MCF 10A (cell line): ENCODE measurements around the gene CAPS. TPM values are rescaled to one million over a fixed set of nuclear protein-coding genes. Genes with fewer than 3 reads are reported as not detected.
"Not testable (repeated sequence)": the region's sequence is repeated elsewhere in the genome, so short reads cannot be mapped to it uniquely, and the experiment has no call there.

Source experiments
- BruUV-seq: library from RNA; stranded (reverse); fragments of 400-500 nt; replicated peaks from 2 replicates; lab custom pipeline; 2021; lab: Mats Ljungman, UMichigan
- CTCF ChIA-PET: fragments of 300-600 bp; sonication (Branson Sonifier 250); formaldehyde crosslinking; extraction: SDS; loops from one replicate; lab custom pipeline; 2021; ENCODE audit warnings: antibody characterized with exemption, inconsistent platforms; lab: Yijun Ruan, JAX
- POLR2A ChIA-PET: fragments of 300-600, 350-650 bp; sonication (Branson Sonifier 250); formaldehyde crosslinking; extraction: SDS; loops from one replicate; lab custom pipeline; 2020; ENCODE audit warnings: antibody characterized with exemption, inconsistent platforms; lab: Yijun Ruan, JAX
- DNase-seq: peaks from one replicate; pipeline ENCODE4 v3.0.0-alpha.2; 2018; ENCODE audit not compliant: unreplicated experiment
- H3K27ac Mint-ChIP-seq: one replicate; pipeline ENCODE4 v1.8.0; 2022; ENCODE audit warnings: mild to moderate bottlenecking, low read depth, mixed read lengths; ENCODE audit not compliant: unreplicated experiment
- H3K27me3 Mint-ChIP-seq: one replicate; pipeline ENCODE4 v1.8.0; 2022; ENCODE audit warnings: mixed read lengths; ENCODE audit not compliant: insufficient read depth, unreplicated experiment
- H3K36me3 Mint-ChIP-seq: one replicate; pipeline ENCODE4 v1.8.0; 2022; ENCODE audit warnings: mild to moderate bottlenecking, moderate library complexity, mixed read lengths; ENCODE audit not compliant: insufficient read depth, unreplicated experiment
- H3K4me1 Mint-ChIP-seq: one replicate; pipeline ENCODE4 v1.8.0; 2022; ENCODE audit warnings: mixed read lengths; ENCODE audit not compliant: insufficient read depth, unreplicated experiment
- H3K4me3 Mint-ChIP-seq: one replicate; pipeline ENCODE4 v1.8.0; 2022; ENCODE audit warnings: mild to moderate bottlenecking, moderate library complexity, mixed read lengths; ENCODE audit not compliant: unreplicated experiment
- H3K9me3 Mint-ChIP-seq: one replicate; pipeline ENCODE4 v1.8.0; 2022; ENCODE audit warnings: mixed read lengths; ENCODE audit not compliant: unreplicated experiment
- CTCF ChIP-seq: fragments of 200-600 bp; IDR thresholded peaks from one replicate; pipeline ENCODE4 v1.8.0; 2022; ENCODE audit warnings: antibody characterized with exemption, mild to moderate bottlenecking; ENCODE audit not compliant: unreplicated experiment
- intact Hi-C: fragments of 100-400 bp; cut with micrococcal nuclease; formaldehyde crosslinking; loops from 2 replicates; pipeline ENCODE4 v1.14.1; 2022
- total RNA-seq: library from RNA; stranded (reverse); gene quantifications from 2 replicates; pipeline ENCODE4 v1.2.3, GENCODE V29; 2022

Gene CAPS
- total RNA-seq, 1 experiment from 2014 or later: 7.3 TPM

GRCh38 chr19:5959260-5960004 lies 45.4 kb downstream of the CAPS start:
- Mint-ChIP-seq H3K4me1 (peaks cover 29% of the 10 kb centered on the region), H3K36me3 (peaks cover 4% of the 10 kb centered on the region), H3K4me3 (no peak overlapping the region), H3K27me3 (no peaks in the 10 kb centered on the region), H3K27ac (no peak overlapping the region), H3K9me3 (no peaks in the 10 kb centered on the region)
- no peak for TF ChIP-seq CTCF
- intact Hi-C loops: no loop called here
- no peak for DNase-seq
- BruUV-seq: no TSS peak
- CTCF ChIA-PET: interaction anchor here (0.9 to 5.1 kb wide), 2 partner anchors 8 to 9 kb away, joined by 3 to 48 read pairs; no protein-coding TSS in a partner anchor
- POLR2A ChIA-PET: interaction anchor here (1.2 kb wide), 1 partner anchor 19 kb away, joined by 3 read pairs; no protein-coding TSS in a partner anchor

- H3K27ac Mint-ChIP-seq: no peak overlapping the region
- CTCF ChIA-PET: interaction anchor here (0.9 kb wide), 1 partner anchor 8 kb away, joined by 3 read pairs; no protein-coding TSS in a partner anchor
- no peaks in the 10 kb centered on the region for H3K27me3 Mint-ChIP-seq
- POLR2A ChIA-PET: interaction anchor here (1.2 kb wide), 1 partner anchor 18 kb away, joined by 3 read pairs; no protein-coding TSS in a partner anchor
- TF ChIP-seq CTCF: no peak
- no peaks in the 10 kb centered on the region for H3K9me3 Mint-ChIP-seq
- H3K4me3 Mint-ChIP-seq: no peak overlapping the region
- intact Hi-C loops: no loop called here
- peaks cover 7% of the 10 kb centered on the region for H3K36me3 Mint-ChIP-seq
- BruUV-seq: no TSS peak
- H3K4me1 Mint-ChIP-seq: peaks cover 28% of the 10 kb centered on the region
- no peak for DNase-seq
Measured at GRCh38 chr19:5960005-5961001, 46.2 kb downstream of the CAPS start.

GRCh38 chr19:5961641-5961968 lies 47.6 kb downstream of the CAPS start:
- BruUV-seq, H3K27me3 Mint-ChIP-seq, H3K9me3 Mint-ChIP-seq, POLR2A ChIA-PET, intact Hi-C loops, DNase-seq, H3K27ac Mint-ChIP-seq, H3K4me3 Mint-ChIP-seq: not testable (repeated sequence)
- Mint-ChIP-seq H3K4me1 (peaks cover 27% of the 10 kb centered on the region), H3K36me3 (peaks cover 10% of the 10 kb centered on the region)
- CTCF ChIA-PET: interaction anchor here (0.6 kb wide), 1 partner anchor 41 kb away, joined by 3 read pairs; no protein-coding TSS in a partner anchor

- Mint-ChIP-seq H3K4me1 (peaks cover 33% of the 10 kb centered on the region), H3K4me3 (no peak overlapping the region), H3K27ac (no peak overlapping the region), H3K27me3 (no peaks in the 10 kb centered on the region), H3K36me3 (peaks cover 16% of the 10 kb centered on the region), H3K9me3 (no peaks in the 10 kb centered on the region)
- no peak for DNase-seq
- intact Hi-C loops: no loop called here
- no TSS peak for BruUV-seq
- ChIA-PET POLR2A (no interaction called here), CTCF (interaction anchor here (0.6 kb wide), 1 partner anchor 41 kb away, joined by 3 read pairs; no protein-coding TSS in a partner anchor)
- TF ChIP-seq CTCF: no peak
Measured at GRCh38 chr19:5961969-5962945, 48.2 kb downstream of the CAPS start.

- CTCF ChIA-PET, POLR2A ChIA-PET, H3K27me3 Mint-ChIP-seq, H3K9me3 Mint-ChIP-seq, H3K27ac Mint-ChIP-seq, BruUV-seq, intact Hi-C loops, H3K4me3 Mint-ChIP-seq, DNase-seq: not testable (repeated sequence)
- peaks cover 37% of the 10 kb centered on the region for H3K4me1 Mint-ChIP-seq
- H3K36me3 Mint-ChIP-seq: peaks cover 26% of the 10 kb centered on the region
Measured at GRCh38 chr19:5963259-5963658, 49.2 kb downstream of the CAPS start.
